GM12878 (cell line): ENCODE data around the gene TRIP12. TPM values are rescaled to one million over a fixed set of nuclear protein-coding genes. Genes with fewer than 3 reads are reported as not detected.

Experiments
- ATAC-seq: fragments of 200-7000 bp; cut with Tn5 transposase; 3 replicates; pipeline ENCODE4 v1.9.1; 2020; ENCODE audit warnings: mild to moderate bottlenecking, moderate library complexity
- BruUV-seq: library from RNA; stranded (reverse); fragments of 400-500 nt; replicated peaks from 2 replicates; lab custom pipeline; 2021; lab: Mats Ljungman, UMichigan
- CTCF ChIA-PET: fragments of 300-600 bp; sonication (Branson Sonifier 250); formaldehyde crosslinking; extraction: SDS; loops from one replicate; lab custom pipeline; 2021; ENCODE audit warnings: inconsistent platforms; lab: Yijun Ruan, JAX
- POLR2A ChIA-PET: fragments of 350-600 bp; formaldehyde crosslinking; extraction: SDS; loops from one replicate; lab custom pipeline; 2021; ENCODE audit warnings: inconsistent platforms; lab: Charles Lee
- RAD21 ChIA-PET: fragments of 300-600 bp; sonication (Branson Sonifier 250); formaldehyde crosslinking; loops from one replicate; lab custom pipeline; 2023; ENCODE audit warnings: antibody characterized with exemption; ENCODE audit not compliant: unreplicated experiment; lab: Charles Lee
- SMC1A ChIA-PET: fragments of 300-600 bp; sonication (Branson Sonifier 250); formaldehyde crosslinking; loops from one replicate; lab custom pipeline; 2023; ENCODE audit not compliant: unreplicated experiment, uncharacterized antibody; lab: Charles Lee
- DNase-seq: peaks from one replicate; pipeline ENCODE4 v3.0.0-alpha.2; 2011; ENCODE audit warnings: low read depth, low spot score
- FAIRE-seq: peaks from 3 replicates; lab custom pipeline; 2011; peaks lifted over from hg19 to GRCh38; lab: Jason Lieb, UNC
- H2AFZ ChIP-seq: 2 replicates; pipeline ENCODE4 v1.6.0; 2011; ENCODE audit warnings: low read depth, low read length, control low read depth; ENCODE audit not compliant: control insufficient read depth
- H3K27ac ChIP-seq: 2 replicates; pipeline ENCODE4 v1.5.1; 2011; ENCODE audit warnings: control low read depth; ENCODE audit not compliant: control insufficient read depth, insufficient read depth
- H3K27me3 ChIP-seq, 2 experiments: replicated peaks in 1 of 2; 2 replicates each; pipeline versions ENCODE4 v1.6.0 to v1.6.1; 2011; ENCODE audit warnings: low read length in 1 of 2; ENCODE audit not compliant: control insufficient read depth in 2 of 2, insufficient read depth in 2 of 2
- H3K36me3 ChIP-seq, 2 experiments: 2 replicates each; pipeline ENCODE4 v1.5.1; 2011; ENCODE audit warnings: low read length in 1 of 2; ENCODE audit not compliant: control insufficient read depth in 2 of 2, insufficient read depth in 2 of 2
- H3K4me1 ChIP-seq: 2 replicates; pipeline ENCODE4 v1.6.1; 2011; ENCODE audit warnings: mild to moderate bottlenecking, low read length, moderate library complexity, mixed read lengths; ENCODE audit not compliant: control insufficient read depth, insufficient read depth
- H3K4me2 ChIP-seq: 2 replicates; pipeline ENCODE4 v1.6.0; 2011; ENCODE audit warnings: control low read depth; ENCODE audit not compliant: control insufficient read depth, insufficient read depth
- H3K4me3 ChIP-seq: fragments of 200-600 bp; sonication (generic); 2 replicates; pipeline ENCODE4 v1.5.1; 2016
- H3K79me2 ChIP-seq: 2 replicates; pipeline ENCODE4 v1.6.0; 2011; ENCODE audit warnings: low read length; ENCODE audit not compliant: control insufficient read depth, insufficient read depth
- H3K9ac ChIP-seq: 2 replicates; pipeline ENCODE4 v1.8.0; 2011; ENCODE audit warnings: low read length, control low read depth, mixed read lengths; ENCODE audit not compliant: control insufficient read depth, insufficient read depth
- H3K9me3 ChIP-seq: replicated peaks from 3 replicates; pipeline ENCODE4 v1.5.1; 2011; ENCODE audit warnings: mild to moderate bottlenecking, low read length; ENCODE audit not compliant: control insufficient read depth, insufficient read depth
- H4K20me1 ChIP-seq: 2 replicates; pipeline ENCODE4 v1.6.0; 2011; ENCODE audit not compliant: control insufficient read depth, insufficient read depth
- ATF2 ChIP-seq: IDR thresholded peaks from 2 replicates; pipeline ENCODE4 v1.6.1; 2012; ENCODE audit warnings: low read length, inconsistent platforms
- CREM ChIP-seq: IDR thresholded peaks from 2 replicates; pipeline ENCODE4 v1.6.1; 2014; ENCODE audit warnings: antibody characterized with exemption, low read depth
- EGR1 ChIP-seq, 2 experiments: IDR thresholded peaks; 1 replicate in 1 of 2; 2 replicates in 1 of 2; pipeline ENCODE4 v1.6.1; 2011 to 2012; ENCODE audit warnings: low read depth in 2 of 2, low read length in 2 of 2, borderline replicate concordance in 1 of 2, mild to moderate bottlenecking in 1 of 2, moderate library complexity in 1 of 2
- ESRRA ChIP-seq: IDR thresholded peaks from 2 replicates; pipeline ENCODE4 v1.6.1; 2012; ENCODE audit warnings: mild to moderate bottlenecking, low read length, improper control_type of control experiment
- HCFC1 ChIP-seq: fragments of 150-350 bp; IDR thresholded peaks from 2 replicates; pipeline ENCODE4 v1.6.1; 2014; ENCODE audit warnings: low read length
- HDAC6 ChIP-seq: fragments of 200-600 bp; sonication (generic); IDR thresholded peaks from one replicate; pipeline ENCODE4 v1.8.0; 2017; ENCODE audit warnings: antibody characterized with exemption; ENCODE audit not compliant: unreplicated experiment
- HDGF ChIP-seq: fragments of 450-650 bp; IDR thresholded peaks from 2 replicates; pipeline ENCODE4 v1.6.1; 2016; ENCODE audit warnings: antibody characterized with exemption
- MEF2B ChIP-seq: fragments of 450-650 bp; IDR thresholded peaks from 2 replicates; pipeline ENCODE4 v1.6.1; 2018; ENCODE audit warnings: mild to moderate bottlenecking, moderate library complexity; ENCODE audit not compliant: partially characterized antibody, poor library complexity, severe bottlenecking
- PAX8 ChIP-seq: fragments of 450-650 bp; IDR thresholded peaks from 2 replicates; pipeline ENCODE4 v1.6.1; 2017; ENCODE audit warnings: mild to moderate bottlenecking, moderate library complexity
- SKIL ChIP-seq: fragments of 450-650 bp; IDR thresholded peaks from 2 replicates; pipeline ENCODE4 v1.6.1; 2017; ENCODE audit warnings: mild to moderate bottlenecking, low read depth, inconsistent platforms; ENCODE audit not compliant: poor library complexity, severe bottlenecking
- SMC3 ChIP-seq: IDR thresholded peaks from 2 replicates; pipeline ENCODE4 v1.6.1; 2011; ENCODE audit warnings: low read length, improper control_type of control experiment, borderline replicate concordance
- SPI1 ChIP-seq: IDR thresholded peaks from 2 replicates; pipeline ENCODE4 v1.6.1; 2011; ENCODE audit warnings: low read depth, mild to moderate bottlenecking, low read length, moderate library complexity, borderline replicate concordance; ENCODE audit not compliant: insufficient read depth
- SREBF1 ChIP-seq: IDR thresholded peaks from 2 replicates; pipeline ENCODE4 v1.6.1; 2012; ENCODE audit warnings: mild to moderate bottlenecking, low read length
- TBL1XR1 ChIP-seq: IDR thresholded peaks from 2 replicates; pipeline ENCODE4 v1.6.1; 2012; ENCODE audit warnings: low read depth, low read length, improper control_type of control experiment
- ZNF622 ChIP-seq: fragments of 450-650 bp; IDR thresholded peaks from 2 replicates; pipeline ENCODE4 v1.6.1; 2017; ENCODE audit warnings: mild to moderate bottlenecking, inconsistent platforms
- WGBS: methylation state at CpG from one replicate; pipeline ENCODE4 v1.1.6; 2016; ENCODE audit warnings: low lambda C conversion rate; ENCODE audit not compliant: insufficient replicate concordance, insufficient coverage; ENCODE audit errors: missing lambda C conversion rate; 5-methylcytosine and 5-hydroxymethylcytosine counted together
- in situ Hi-C: fragments of 300-500 bp; cut with MboI; formaldehyde crosslinking; loops from 9 replicates; pipeline ENCODE4 v1.14.3; 2018; ENCODE audit warnings: mixed read lengths
- intact Hi-C: fragments of 100-400 bp; cut with micrococcal nuclease; formaldehyde crosslinking; loops from one replicate; pipeline ENCODE4 v1.14.2; 2022; ENCODE audit not compliant: unreplicated experiment
- polyA plus RNA-seq, 11 experiments: library from polyadenylated mRNA; depleted of rRNA in 4 of 11; unstranded in 6 of 11; stranded (reverse) in 5 of 11; fragments of >200 nt; fragmentation: Nextera tagmentation in 4 of 11; fragmentation: Illumina TruSeq in 1 of 11; extraction: Ambion mirVana in 4 of 11; extraction: Trizol in 1 of 11; gene quantifications; 1 replicate in 1 of 11; 2 replicates in 10 of 11; pipeline versions ENCODE4 v1.2.1 to v1.2.3, GENCODE V29; 2011 to 2016; ENCODE audit warnings: inconsistent platforms in 2 of 11, missing spikeins in 2 of 11, low read depth in 1 of 11
- total RNA-seq, 4 experiments: library from RNA; depleted of rRNA in 3 of 4; stranded (reverse); fragments of >200 nt in 3 of 4; fragmentation: Illumina TruSeq in 1 of 4; extraction: Trizol in 1 of 4; gene quantifications; 2 replicates each; pipeline versions ENCODE4 v1.2.1 to v1.2.3, GENCODE V29; 2013 to 2021
- TF ChIP-seq, protein P1 (sequence below): fragments of 450-650 bp; IDR thresholded peaks from 2 replicates; pipeline ENCODE4 v1.6.1; 2017; ENCODE audit warnings: antibody characterized with exemption, mild to moderate bottlenecking, moderate library complexity
- TF ChIP-seq, protein P2 (sequence below), 3 experiments: IDR thresholded peaks in 2 of 3; conservative IDR thresholded peaks in 1 of 3; 2 replicates each; pipeline ENCODE4 v1.5.1; 2011; ENCODE audit warnings: low read depth in 3 of 3, low read length in 3 of 3, mild to moderate bottlenecking in 3 of 3, control low read depth in 2 of 3, moderate library complexity in 2 of 3, inconsistent platforms in 1 of 3, mixed read lengths in 1 of 3; ENCODE audit not compliant: control insufficient read depth in 2 of 3, insufficient read depth in 1 of 3; ENCODE audit errors: extremely low read depth in 1 of 3

The TRIP12 gene
- total and polyA plus RNA-seq, 10 of the 15 experiments (the other 5 are each of a cell fraction or from before 2014, with no cell fraction given): 23.1 to 207 (median 97.0) TPM

GRCh38 chr2:229802785-229803184 lies 119.0 kb downstream of the TRIP12 start:
- intact Hi-C loops (loop anchor here (10.0 kb wide), 1 partner anchor 262 kb away; the partner anchor contains the start of gene SLC16A14), in situ Hi-C loops (no loop called here)
- FAIRE-seq (no peak), ATAC-seq (no peak), DNase-seq (no peak)
- Histone ChIP-seq H3K9me3 (no peaks in the 10 kb centered on the region), H3K4me2 (no peak overlapping the region), H4K20me1 (no peaks in the 10 kb centered on the region), H3K9ac (no peak overlapping the region), H3K27me3 (no peaks in the 10 kb centered on the region), H3K4me1 (no peaks in the 10 kb centered on the region), H2AFZ (no peak overlapping the region), H3K36me3 (peaks cover 6 to 39% of the 10 kb centered on the region in 2 experiments), H3K79me2 (no peaks in the 10 kb centered on the region), H3K27ac (no peak overlapping the region), H3K4me3 (no peak overlapping the region)
- WGBS: 56% methylated on average over 5 of the region's 5 CpGs
- ChIA-PET RAD21 (interaction anchor here (1.0 to 4.6 kb wide), 3 partner anchors 9 to 357 kb away, joined by 3 to 16 read pairs (median 4); no protein-coding TSS in a partner anchor), SMC1A (interaction anchor here (1.1 to 1.9 kb wide), 5 partner anchors 13 to 110 kb away, joined by 4 to 7 read pairs (median 4); no protein-coding TSS in a partner anchor), POLR2A (no interaction called here), CTCF (interaction anchor here (0.6 to 7.6 kb wide), 12 partner anchors 8 to 364 kb away, joined by 3 to 107 read pairs (median 6); no protein-coding TSS in a partner anchor)
- no TSS peak for BruUV-seq
- TF ChIP-seq, protein P1, sequence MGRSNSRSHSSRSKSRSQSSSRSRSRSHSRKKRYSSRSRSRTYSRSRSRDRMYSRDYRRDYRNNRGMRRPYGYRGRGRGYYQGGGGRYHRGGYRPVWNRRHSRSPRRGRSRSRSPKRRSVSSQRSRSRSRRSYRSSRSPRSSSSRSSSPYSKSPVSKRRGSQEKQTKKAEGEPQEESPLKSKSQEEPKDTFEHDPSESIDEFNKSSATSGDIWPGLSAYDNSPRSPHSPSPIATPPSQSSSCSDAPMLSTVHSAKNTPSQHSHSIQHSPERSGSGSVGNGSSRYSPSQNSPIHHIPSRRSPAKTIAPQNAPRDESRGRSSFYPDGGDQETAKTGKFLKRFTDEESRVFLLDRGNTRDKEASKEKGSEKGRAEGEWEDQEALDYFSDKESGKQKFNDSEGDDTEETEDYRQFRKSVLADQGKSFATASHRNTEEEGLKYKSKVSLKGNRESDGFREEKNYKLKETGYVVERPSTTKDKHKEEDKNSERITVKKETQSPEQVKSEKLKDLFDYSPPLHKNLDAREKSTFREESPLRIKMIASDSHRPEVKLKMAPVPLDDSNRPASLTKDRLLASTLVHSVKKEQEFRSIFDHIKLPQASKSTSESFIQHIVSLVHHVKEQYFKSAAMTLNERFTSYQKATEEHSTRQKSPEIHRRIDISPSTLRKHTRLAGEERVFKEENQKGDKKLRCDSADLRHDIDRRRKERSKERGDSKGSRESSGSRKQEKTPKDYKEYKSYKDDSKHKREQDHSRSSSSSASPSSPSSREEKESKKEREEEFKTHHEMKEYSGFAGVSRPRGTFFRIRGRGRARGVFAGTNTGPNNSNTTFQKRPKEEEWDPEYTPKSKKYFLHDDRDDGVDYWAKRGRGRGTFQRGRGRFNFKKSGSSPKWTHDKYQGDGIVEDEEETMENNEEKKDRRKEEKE: no peak
- no peak for TF ChIP-seq ATF2
- TF ChIP-seq SPI1: no peak
- no peak for TF ChIP-seq ESRRA
- no peak for TF ChIP-seq MEF2B
- no peak for TF ChIP-seq CREM
- no peak for TF ChIP-seq SMC3
- no peak for TF ChIP-seq SKIL
- no peak for TF ChIP-seq ZNF622
- no peak for TF ChIP-seq SREBF1
- TF ChIP-seq TBL1XR1: no peak
- no peak for TF ChIP-seq HDAC6
- no peak for TF ChIP-seq EGR1 (IDR thresholded peaks at IDR 0.05; ENCODE audit: borderline replicate concordance in 1 of 2, low read depth in 2 of 2, low read length in 2 of 2)
- TF ChIP-seq HDGF: no peak
- TF ChIP-seq HCFC1: no peak
- TF ChIP-seq, protein P2, sequence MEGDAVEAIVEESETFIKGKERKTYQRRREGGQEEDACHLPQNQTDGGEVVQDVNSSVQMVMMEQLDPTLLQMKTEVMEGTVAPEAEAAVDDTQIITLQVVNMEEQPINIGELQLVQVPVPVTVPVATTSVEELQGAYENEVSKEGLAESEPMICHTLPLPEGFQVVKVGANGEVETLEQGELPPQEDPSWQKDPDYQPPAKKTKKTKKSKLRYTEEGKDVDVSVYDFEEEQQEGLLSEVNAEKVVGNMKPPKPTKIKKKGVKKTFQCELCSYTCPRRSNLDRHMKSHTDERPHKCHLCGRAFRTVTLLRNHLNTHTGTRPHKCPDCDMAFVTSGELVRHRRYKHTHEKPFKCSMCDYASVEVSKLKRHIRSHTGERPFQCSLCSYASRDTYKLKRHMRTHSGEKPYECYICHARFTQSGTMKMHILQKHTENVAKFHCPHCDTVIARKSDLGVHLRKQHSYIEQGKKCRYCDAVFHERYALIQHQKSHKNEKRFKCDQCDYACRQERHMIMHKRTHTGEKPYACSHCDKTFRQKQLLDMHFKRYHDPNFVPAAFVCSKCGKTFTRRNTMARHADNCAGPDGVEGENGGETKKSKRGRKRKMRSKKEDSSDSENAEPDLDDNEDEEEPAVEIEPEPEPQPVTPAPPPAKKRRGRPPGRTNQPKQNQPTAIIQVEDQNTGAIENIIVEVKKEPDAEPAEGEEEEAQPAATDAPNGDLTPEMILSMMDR (IDR thresholded peaks at IDR 0.05 in 2 of 3, conservative IDR thresholded peaks at IDR 0.05 in 1 of 3; ENCODE audit: control insufficient read depth in 2 of 3, extremely low read depth in 1 of 3, insufficient read depth in 1 of 3, low read depth in 3 of 3, low read length in 3 of 3): no peak
- no peak for TF ChIP-seq PAX8
